ES-I3 (cell line): ENCODE results near the gene CDCA7L.
"Not testable (repeated sequence)": the region's sequence is repeated elsewhere in the genome, so short reads cannot be mapped to it uniquely, and the experiment has no call there.

Experiments
- H3K36me3 ChIP-seq: 2 replicates; pipeline ENCODE4 v1.6.1; 2013; ENCODE audit warnings: mild to moderate bottlenecking, low read length, control low read depth, moderate library complexity; ENCODE audit not compliant: insufficient read depth
- H3K4me1 ChIP-seq: 2 replicates; pipeline ENCODE4 v1.6.1; 2013; ENCODE audit warnings: mild to moderate bottlenecking, control low read depth, low read length; ENCODE audit not compliant: insufficient read depth
- H3K9ac ChIP-seq: 2 replicates; pipeline ENCODE4 v1.6.1; 2013; ENCODE audit warnings: low read depth, mild to moderate bottlenecking, low read length, moderate library complexity
- H3K9me3 ChIP-seq: 2 replicates; pipeline ENCODE4 v1.6.1; 2013; ENCODE audit warnings: mild to moderate bottlenecking, low read length, moderate library complexity; ENCODE audit not compliant: control insufficient read depth, insufficient read depth

Gene CDCA7L

DNA sequence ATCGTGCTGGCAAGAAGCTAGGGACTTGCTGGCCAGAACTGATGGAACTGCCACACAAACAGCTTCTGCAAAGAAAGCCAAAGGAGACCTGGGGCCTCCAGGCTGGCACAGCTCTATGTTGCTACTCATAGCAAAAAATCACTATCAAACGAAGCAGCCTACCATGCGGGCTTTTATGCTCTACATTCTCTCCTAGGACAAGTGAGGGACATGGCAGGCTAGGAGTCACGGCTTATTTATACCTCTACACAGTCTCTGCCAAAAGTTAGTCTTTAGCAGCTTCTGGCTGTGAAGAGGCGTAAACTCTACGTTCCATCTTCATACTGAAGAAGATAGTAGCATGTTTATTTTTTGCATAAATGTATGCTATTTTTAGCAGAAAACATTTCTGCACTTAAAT, 35.4 kb downstream of the CDCA7L start:
- Histone ChIP-seq H3K36me3 (peaks cover 20% of the 10 kb centered on the region), H3K9ac (no peak overlapping the region), H3K4me1 (no peaks in the 10 kb centered on the region), H3K9me3 (no peaks in the 10 kb centered on the region)

DNA sequence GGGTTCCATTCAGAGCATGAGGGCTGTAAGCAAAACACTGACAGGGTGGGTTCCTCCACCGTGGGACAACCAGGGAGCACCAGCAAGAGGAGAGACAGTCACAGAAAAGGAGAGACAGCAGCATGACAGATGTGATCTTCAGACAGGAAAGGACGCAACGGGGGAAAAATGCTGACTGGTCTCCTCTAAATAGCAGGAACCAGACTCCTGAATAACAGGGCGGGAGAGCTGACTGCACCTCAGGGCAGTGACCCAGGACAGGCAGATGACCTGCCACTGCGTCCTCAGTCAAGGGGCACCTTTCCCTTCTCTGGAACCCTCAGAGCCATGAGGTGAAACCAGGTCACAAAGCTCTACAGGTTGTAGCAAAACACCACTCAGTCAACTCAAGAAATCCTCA, 37.0 kb downstream of the CDCA7L start:
- no peak overlapping the region for H3K9ac ChIP-seq
- H3K36me3 ChIP-seq, result peaks cover 12% of the 10 kb centered on the region
- no peaks in the 10 kb centered on the region for H3K9me3 ChIP-seq
- H3K4me1 ChIP-seq, result no peaks in the 10 kb centered on the region

DNA sequence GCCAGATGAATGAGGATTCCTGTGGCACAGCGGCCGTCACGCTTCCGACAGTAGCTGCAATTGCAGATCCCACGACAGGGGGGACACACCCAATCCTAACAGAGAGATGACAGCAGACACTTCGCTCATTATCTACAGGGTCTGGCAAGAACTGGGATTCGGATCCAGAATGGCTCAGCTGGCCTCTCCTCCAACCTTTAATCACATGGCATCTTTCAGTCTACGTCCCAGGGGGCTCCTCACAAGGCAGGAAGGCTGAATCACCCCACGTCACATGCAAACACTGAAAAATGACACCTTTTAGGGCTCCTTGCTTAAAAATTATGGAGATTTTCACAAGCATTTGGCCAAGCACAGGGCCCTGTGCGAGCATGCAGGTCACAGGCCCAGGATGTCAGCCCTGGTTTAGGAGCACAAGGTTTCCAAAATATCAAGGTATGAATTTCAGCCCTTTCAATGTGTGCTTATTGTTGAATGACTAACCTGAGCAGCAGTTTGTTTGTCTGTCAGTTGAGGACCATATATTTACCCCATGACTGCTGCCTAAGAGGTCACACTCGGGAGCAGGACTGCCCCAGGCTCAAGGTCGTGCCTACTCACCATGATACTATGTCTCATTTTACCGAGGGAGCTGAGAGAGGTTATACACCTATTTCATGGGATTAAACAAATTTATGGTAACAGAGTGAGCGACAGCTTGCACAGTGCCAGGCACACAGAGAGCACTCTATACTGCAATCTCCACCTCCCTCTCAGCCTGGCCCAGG, 42.5 kb downstream of the CDCA7L start:
- Histone ChIP-seq H3K9ac (no peak overlapping the region), H3K36me3 (peaks cover 45% of the 10 kb centered on the region), H3K9me3 (no peaks in the 10 kb centered on the region), H3K4me1 (no peaks in the 10 kb centered on the region)

DNA sequence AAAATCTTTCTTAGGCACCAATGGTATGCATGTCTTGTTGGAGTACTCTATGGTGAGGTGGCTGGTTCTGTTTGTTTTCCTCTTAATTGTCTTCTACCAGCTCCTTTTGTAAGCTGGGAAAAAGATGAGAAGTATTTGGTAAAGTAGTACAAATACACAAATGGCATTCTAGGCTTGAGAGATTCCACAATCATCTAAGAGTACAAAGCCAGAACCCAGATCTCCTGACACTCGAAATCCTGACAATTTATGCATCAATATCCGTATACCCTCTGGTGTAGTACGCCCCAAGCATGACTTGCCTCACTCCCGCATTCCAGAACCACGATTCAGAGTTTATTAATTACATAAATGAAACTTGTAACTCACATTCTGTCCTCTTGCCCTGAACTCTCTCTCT, 43.5 kb downstream of the CDCA7L start:
- Histone ChIP-seq H3K4me1 (no peaks in the 10 kb centered on the region), H3K36me3 (peaks cover 42% of the 10 kb centered on the region), H3K9me3 (no peaks in the 10 kb centered on the region), H3K9ac (no peak overlapping the region)

DNA sequence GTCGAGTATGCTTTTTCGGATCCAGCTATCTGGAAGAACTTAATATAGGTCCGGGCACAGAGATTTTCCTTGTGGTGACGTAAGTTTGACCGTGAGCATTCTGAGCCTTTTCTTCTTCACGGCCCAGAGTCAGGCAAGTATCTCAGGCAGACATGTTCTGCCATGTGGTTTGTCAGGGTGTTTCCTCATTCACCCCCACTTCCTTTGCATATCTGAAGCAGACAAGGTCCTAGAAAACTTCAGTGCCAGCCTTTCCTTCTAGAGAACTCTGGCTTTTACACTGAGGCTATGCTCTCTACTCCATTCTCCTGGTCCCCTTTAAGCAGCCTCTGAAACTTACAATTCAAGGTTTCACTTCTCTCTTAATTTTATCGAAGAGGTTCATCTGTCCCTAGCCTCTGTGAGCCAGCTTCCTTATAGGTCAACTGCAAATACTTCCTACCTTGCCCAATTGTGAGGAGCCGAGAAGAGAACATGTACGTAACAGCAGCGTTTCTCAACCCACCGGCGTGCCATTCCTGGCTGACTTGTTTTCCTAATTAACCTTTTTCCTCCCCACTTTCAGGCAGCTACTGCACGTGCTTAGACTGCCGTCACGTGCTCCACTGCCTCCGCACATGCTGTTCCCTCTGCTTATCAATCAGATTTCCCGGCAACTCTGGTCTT, 47.3 kb downstream of the CDCA7L start:
- Histone ChIP-seq H3K36me3 (peaks cover 37% of the 10 kb centered on the region), H3K9ac (no peak overlapping the region)

DNA sequence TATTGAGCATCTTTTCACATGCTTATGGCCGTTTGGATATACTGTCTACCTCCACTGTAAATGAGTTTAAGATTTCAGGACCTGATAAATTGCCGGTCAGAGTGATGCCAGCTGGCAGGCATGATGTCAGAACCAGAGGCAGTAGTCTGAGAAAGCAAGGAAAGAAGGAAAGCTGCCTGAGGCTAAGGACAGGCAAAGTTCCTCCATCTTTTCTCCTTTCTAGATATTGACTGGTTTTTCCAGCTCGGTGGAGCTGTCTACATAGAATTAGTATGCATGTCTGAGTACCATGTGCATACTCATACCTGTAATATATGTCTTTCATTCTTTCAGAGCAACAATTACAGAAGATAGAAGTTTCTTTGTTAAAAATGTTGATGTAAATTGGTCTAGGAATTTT, 52.3 kb downstream of the CDCA7L start:
- no peaks in the 10 kb centered on the region for H3K9me3 ChIP-seq
- no peak overlapping the region for H3K9ac ChIP-seq
- no peaks in the 10 kb centered on the region for H3K4me1 ChIP-seq
- H3K36me3 ChIP-seq, result peaks cover 3% of the 10 kb centered on the region

More for the DNA sequence above, 47.3 kb downstream of the CDCA7L start:
- H3K4me1 ChIP-seq, result no peaks in the 10 kb centered on the region
- no peaks in the 10 kb centered on the region for H3K9me3 ChIP-seq

DNA sequence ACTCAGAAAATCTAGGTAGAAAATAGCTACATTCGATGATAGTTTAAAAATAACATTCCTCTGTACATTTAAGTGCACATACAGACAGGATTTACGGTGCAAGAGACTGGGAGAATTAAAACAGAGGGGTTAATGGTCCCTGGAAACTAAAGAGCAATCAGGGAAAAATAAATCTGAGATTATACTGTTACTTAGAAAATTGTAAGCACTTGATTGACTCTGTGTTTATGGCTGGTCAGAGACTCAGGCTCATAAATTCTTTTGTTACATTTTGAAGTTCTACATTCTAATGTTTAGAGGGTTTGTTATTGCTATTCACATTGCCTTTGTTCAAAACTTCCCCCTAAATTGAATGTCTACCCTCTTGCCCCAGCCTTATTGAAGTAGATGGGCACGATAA, 54.4 kb downstream of the CDCA7L start:
- Histone ChIP-seq H3K4me1 (peaks cover 7% of the 10 kb centered on the region), H3K36me3 (no peaks in the 10 kb centered on the region; the same call in 1 of the 2 replicates), H3K9me3 (no peaks in the 10 kb centered on the region), H3K9ac (no peak overlapping the region)

DNA sequence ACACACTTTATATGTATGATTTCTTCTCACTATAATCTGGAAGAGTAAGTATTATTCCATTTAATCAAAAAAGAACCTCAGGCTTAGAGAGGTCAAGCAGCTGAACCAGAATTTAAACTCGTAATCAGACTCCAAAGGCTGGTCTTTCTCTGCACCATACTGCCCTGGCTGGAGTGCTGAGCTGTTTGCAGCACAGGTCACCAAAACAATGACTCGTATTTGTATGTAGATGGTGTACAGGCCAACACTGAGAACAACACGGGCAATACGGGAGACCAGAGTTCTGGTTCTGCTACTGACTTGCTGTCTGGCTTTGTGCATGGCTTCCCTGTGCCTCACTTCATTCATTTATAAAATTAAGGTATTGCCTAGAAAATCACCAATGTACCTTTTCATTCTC, 57.9 kb downstream of the CDCA7L start:
- Histone ChIP-seq H3K9me3 (no peaks in the 10 kb centered on the region), H3K36me3 (no peaks in the 10 kb centered on the region), H3K4me1 (peaks cover 7% of the 10 kb centered on the region), H3K9ac (no peak overlapping the region)

DNA sequence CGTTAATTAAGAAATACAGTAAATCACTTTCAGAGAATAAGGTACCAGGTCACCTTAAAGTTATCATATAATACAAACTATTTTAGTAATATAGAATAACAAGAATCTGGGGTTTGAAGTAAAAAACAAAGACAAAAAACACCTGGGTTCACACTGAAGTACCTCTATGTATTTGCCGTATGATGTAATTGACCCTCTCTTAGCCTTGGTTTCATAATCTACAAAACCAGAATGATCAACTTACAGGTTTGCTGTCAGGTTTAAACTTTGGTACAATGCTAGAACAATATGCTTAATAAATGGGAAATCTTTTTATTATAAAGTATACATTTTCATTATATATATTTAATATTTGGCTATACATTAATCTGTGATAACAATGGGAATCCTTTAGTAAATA, 58.3 kb downstream of the CDCA7L start:
- H3K9me3 ChIP-seq, result no peaks in the 10 kb centered on the region

DNA sequence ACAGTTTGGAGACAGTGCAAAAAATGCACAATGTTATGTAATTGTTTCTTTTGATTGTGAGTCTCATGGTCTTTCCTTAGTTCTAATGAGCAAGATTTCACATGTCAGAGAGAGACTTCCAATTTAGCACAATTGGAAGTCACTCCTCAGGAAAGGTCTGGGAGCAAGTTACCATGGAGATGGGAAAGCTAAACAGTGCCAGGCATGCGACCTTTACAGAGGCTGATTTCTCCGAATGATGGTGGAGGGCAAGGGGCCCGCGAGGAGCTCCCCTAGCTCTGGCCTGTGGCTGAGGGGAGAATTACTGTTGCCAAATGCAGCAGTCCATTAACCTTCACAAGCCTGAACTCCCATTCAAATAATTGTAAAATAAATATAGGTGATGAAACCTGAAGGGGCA, 59.3 kb downstream of the CDCA7L start:
- Histone ChIP-seq H3K36me3 (no peaks in the 10 kb centered on the region), H3K9me3 (no peaks in the 10 kb centered on the region)

More for the DNA sequence above, 58.3 kb downstream of the CDCA7L start:
- no peaks in the 10 kb centered on the region for H3K36me3 ChIP-seq
- peaks cover 7% of the 10 kb centered on the region for H3K4me1 ChIP-seq
- H3K9ac ChIP-seq, result no peak overlapping the region

DNA sequence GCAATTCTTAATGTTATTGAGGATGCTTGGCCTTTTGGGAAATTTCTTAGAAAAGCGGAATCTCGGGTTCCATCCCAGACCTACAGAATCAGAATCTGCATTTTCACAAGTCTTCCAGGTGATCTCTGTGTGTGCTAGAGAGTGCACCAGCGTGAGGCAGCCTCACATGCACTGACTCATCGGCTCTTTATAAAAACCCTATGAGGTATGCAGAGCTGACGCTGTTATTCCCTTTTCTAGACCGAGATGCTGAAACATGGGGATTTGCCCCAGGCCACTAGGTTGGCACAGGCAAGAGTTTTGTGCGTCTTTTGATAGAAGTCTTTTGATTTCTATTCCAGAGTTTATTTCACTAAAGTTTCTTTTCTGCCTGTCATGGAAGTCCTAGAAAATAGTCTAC, 61.2 kb downstream of the CDCA7L start:
- Histone ChIP-seq H3K9me3 (no peaks in the 10 kb centered on the region), H3K4me1 (peaks cover 7% of the 10 kb centered on the region), H3K9ac (no peak overlapping the region), H3K36me3 (no peaks in the 10 kb centered on the region)

More for the DNA sequence above, 59.3 kb downstream of the CDCA7L start:
- H3K4me1 ChIP-seq, result peaks cover 7% of the 10 kb centered on the region
- H3K9ac ChIP-seq, result no peak overlapping the region

DNA sequence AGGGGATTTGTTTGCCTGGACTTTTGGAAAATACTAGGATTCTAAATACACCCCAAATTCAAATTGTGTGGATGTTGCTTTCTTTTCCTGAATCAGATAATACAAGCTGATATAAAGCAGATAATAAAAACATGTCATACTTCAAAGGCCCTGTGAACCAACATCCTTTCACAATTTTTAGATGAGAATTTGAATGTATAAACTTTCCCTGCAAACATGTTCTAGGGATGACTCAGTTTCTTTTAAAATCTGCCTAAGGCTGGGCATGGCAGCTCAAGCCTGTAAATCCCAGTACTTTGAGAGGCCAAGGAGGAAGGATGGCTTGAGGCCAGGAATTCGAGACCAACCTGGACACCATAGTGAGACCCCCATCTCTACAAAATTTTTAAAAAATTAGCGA, 62.2 kb downstream of the CDCA7L start:
- H3K9ac ChIP-seq, H3K36me3 ChIP-seq, H3K4me1 ChIP-seq, H3K9me3 ChIP-seq: not testable (repeated sequence)

DNA sequence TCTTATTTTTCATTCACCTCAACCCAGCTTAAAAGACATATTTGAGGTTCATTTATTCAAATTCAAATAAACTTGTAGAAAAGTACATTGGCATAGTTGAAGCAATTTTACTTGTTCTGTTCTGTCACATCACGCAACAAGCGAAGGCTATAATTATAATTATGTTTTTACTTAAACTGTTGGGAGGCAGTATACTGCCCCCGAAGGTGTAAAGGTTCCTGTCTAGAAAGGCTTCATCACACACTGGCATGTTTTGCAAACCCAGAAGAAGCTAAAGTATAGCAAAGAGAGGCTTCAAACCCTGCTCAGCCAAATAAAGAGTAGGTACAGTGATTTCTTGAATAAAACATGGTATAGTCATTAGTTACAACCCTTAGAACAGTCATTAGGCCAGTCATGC, 62.6 kb downstream of the CDCA7L start:
- Histone ChIP-seq H3K9ac (no peak overlapping the region), H3K4me1 (peaks cover 7% of the 10 kb centered on the region), H3K36me3 (no peaks in the 10 kb centered on the region), H3K9me3 (no peaks in the 10 kb centered on the region)

DNA sequence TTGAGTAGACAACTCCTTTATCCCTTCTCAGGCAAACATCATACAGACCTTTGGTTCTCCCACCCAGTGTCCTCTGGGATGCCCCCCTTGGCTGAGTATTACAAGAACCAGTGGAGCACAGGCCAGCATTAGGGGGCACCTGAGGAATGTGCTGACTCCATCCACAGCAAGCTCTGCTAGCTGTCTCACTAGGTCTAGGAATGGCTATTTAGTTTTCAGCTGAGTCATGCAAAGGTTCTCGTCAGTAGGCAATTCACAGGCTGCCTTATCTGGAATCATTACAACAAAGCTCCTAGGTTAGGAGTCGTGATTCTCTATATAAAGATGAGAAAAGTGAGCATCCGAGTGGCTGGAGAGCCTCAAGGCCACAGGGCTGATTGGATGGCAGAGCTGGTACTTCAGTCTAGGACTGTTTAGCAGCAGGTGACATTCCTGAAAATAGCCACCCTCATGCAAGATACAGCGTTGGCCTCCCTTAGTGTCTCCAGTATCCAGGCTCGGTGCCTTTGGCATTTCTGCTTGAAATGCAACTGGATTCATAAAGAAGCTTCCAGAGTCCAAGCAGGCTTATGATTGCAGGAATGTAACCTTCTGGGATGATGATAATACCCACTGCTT, 75.8 kb downstream of the CDCA7L start:
- Histone ChIP-seq H3K36me3 (no peaks in the 10 kb centered on the region), H3K4me1 (peaks cover 51% of the 10 kb centered on the region), H3K9ac (no peak overlapping the region), H3K9me3 (no peaks in the 10 kb centered on the region)

DNA sequence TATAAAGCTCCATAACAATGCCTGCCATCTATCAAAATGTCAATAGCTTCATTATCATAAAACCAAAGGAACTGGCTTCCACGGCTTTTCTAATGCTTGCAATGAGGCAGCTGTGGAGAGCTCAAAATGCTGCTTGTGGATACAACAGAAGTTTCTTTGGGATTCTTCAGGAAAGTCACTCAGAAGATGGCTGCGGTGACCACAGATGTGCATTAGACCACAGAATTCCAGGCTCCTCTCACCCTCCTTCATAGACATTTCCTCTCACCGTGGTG, 77.2 kb downstream of the CDCA7L start:
- Histone ChIP-seq H3K9me3 (no peaks in the 10 kb centered on the region), H3K36me3 (no peaks in the 10 kb centered on the region), H3K4me1 (peaks cover 52% of the 10 kb centered on the region), H3K9ac (no peak overlapping the region)
